GM19324 (cell line): ENCODE data around the gene CCDC91.

Experiments used
- ATAC-seq: cut with Tn5 transposase; IDR thresholded peaks from one replicate; pipeline ENCODE4 v1.9.1; 2021; ENCODE audit warnings: mild to moderate bottlenecking, moderate library complexity; ENCODE audit not compliant: unreplicated experiment, low FRiP score

Gene CCDC91

GRCh38 chr12:28190321-28191050, at the start of gene CCDC91:
Gene CCDC91 (plus strand): TSS chr12:28190456. CDS start chr12:28257216, 66,760 bp downstream.
- peak; percentile 96 for ATAC-seq

- no peak for ATAC-seq
These were observed 46.2 kb upstream of the CCDC91 start for GRCh38 chr12:28144059-28144458.

GRCh38 chr12:28144532-28144931, 45.7 kb upstream of the CCDC91 start:
- no peak for ATAC-seq

GRCh38 chr12:28145216-28145615, 45.0 kb upstream of the CCDC91 start:
- no peak for ATAC-seq

- no peak for ATAC-seq
These were observed 41.0 kb upstream of the CCDC91 start for GRCh38 chr12:28149279-28149678.

GRCh38 chr12:28156362-28156761, 33.9 kb upstream of the CCDC91 start:
- no peak for ATAC-seq

- ATAC-seq, result no peak
These were observed 33.5 kb upstream of the CCDC91 start for GRCh38 chr12:28156804-28157203.

- ATAC-seq, result no peak
These were observed 31.9 kb upstream of the CCDC91 start for GRCh38 chr12:28158353-28158752.

- ATAC-seq, result no peak
These were observed 30.6 kb upstream of the CCDC91 start for GRCh38 chr12:28159688-28160087.

- no peak for ATAC-seq
These were observed 28.6 kb upstream of the CCDC91 start for GRCh38 chr12:28161697-28162096.

GRCh38 chr12:28162697-28163096, 27.6 kb upstream of the CCDC91 start:
- ATAC-seq, result no peak

GRCh38 chr12:28164644-28165275, 25.5 kb upstream of the CCDC91 start:
- ATAC-seq, result no peak

- ATAC-seq, result no peak
These were observed 22.2 kb upstream of the CCDC91 start for GRCh38 chr12:28167981-28168485.

GRCh38 chr12:28171356-28172060, 18.7 kb upstream of the CCDC91 start:
- ATAC-seq, result no peak

- no peak for ATAC-seq
These were observed 17.7 kb upstream of the CCDC91 start for GRCh38 chr12:28172434-28173030.

- ATAC-seq, result no peak
These were observed 16.8 kb upstream of the CCDC91 start for GRCh38 chr12:28173440-28173839.

GRCh38 chr12:28175098-28175589, 15.1 kb upstream of the CCDC91 start:
- no peak for ATAC-seq

GRCh38 chr12:28176295-28176694, 14.0 kb upstream of the CCDC91 start:
- ATAC-seq, result no peak

- ATAC-seq, result no peak
These were observed 12.8 kb upstream of the CCDC91 start for GRCh38 chr12:28177461-28177860.

GRCh38 chr12:28177905-28178304, 12.4 kb upstream of the CCDC91 start:
- no peak for ATAC-seq

GRCh38 chr12:28178775-28179174, 11.5 kb upstream of the CCDC91 start:
- ATAC-seq, result no peak
